ENCODE results near the gene PSG1.
"Not testable (repeated sequence)": the region's sequence is repeated elsewhere in the genome, so short reads cannot be mapped to it uniquely, and the experiment has no call there.

DNA sequence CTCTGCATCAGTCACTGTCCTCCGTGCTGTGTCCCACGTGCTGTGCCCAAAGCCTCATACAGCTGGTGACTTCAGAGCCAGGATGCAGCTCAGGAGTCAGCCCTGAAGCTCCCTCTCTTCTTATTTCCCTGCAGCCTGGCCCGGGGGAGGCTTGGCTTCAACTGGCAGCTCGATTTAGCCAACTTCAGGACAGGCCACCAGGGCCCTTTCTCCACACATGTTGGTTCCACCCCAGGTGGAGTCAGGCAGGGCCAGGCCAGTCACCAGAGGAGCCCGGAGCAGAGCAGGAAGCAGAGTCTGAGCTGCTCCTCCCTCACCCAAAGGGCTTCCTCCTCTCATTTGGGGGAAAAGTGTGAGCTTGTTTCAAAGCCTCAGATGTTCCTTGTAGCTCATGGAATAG is 26.6 kb upstream of the PSG1 start:
- TF ChIP-seq, protein P1, sequence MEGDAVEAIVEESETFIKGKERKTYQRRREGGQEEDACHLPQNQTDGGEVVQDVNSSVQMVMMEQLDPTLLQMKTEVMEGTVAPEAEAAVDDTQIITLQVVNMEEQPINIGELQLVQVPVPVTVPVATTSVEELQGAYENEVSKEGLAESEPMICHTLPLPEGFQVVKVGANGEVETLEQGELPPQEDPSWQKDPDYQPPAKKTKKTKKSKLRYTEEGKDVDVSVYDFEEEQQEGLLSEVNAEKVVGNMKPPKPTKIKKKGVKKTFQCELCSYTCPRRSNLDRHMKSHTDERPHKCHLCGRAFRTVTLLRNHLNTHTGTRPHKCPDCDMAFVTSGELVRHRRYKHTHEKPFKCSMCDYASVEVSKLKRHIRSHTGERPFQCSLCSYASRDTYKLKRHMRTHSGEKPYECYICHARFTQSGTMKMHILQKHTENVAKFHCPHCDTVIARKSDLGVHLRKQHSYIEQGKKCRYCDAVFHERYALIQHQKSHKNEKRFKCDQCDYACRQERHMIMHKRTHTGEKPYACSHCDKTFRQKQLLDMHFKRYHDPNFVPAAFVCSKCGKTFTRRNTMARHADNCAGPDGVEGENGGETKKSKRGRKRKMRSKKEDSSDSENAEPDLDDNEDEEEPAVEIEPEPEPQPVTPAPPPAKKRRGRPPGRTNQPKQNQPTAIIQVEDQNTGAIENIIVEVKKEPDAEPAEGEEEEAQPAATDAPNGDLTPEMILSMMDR (IDR thresholded peaks at IDR 0.05): not testable (repeated sequence)
- TF ChIP-seq POLR2A, POLR2AphosphoS5 (IDR thresholded peaks at IDR 0.05): not testable (repeated sequence)

Measured in prostate gland (tissue), 2 donors.